Kidney (tissue), 14 donors: ENCODE data around the gene TAF3. TPM values are rescaled to one million over a fixed set of nuclear protein-coding genes. Genes with fewer than 3 reads are reported as not detected.

Source experiments
- DNase-seq, 5 donors: peaks; one replicate each; pipeline ENCODE4 v3.0.0-alpha.2; 2013 to 2020
- FAIRE-seq: peaks from 2 replicates; lab custom pipeline; 2012; peaks lifted over from hg19 to GRCh38; lab: Jason Lieb, UNC
- H3K27ac ChIP-seq, 2 donors: one replicate each; pipeline ENCODE4 v1.7.0; 2013; ENCODE audit warnings: low read depth in 2 of 2, low read length in 2 of 2, inconsistent platforms in 1 of 2
- H3K27me3 ChIP-seq: one replicate; pipeline ENCODE4 v1.7.1; 2013; ENCODE audit warnings: low read length, inconsistent platforms; ENCODE audit not compliant: control insufficient read depth, insufficient read depth
- H3K36me3 ChIP-seq, 3 donors: one replicate each; pipeline versions ENCODE4 v1.7.0 to v1.7.1; 2013; ENCODE audit warnings: low read length in 3 of 3, control low read depth in 1 of 3, inconsistent platforms in 1 of 3; ENCODE audit not compliant: insufficient read depth in 3 of 3, control insufficient read depth in 2 of 3
- H3K4me1 ChIP-seq, 3 donors: one replicate each; pipeline versions ENCODE4 v1.7.0 to v1.7.1; 2013; ENCODE audit warnings: low read length in 3 of 3, inconsistent platforms in 1 of 3, low read depth in 1 of 3; ENCODE audit not compliant: control insufficient read depth in 2 of 3, insufficient read depth in 2 of 3
- H3K4me3 ChIP-seq, 3 donors: one replicate each; pipeline versions ENCODE4 v1.7.0 to v1.8.1; 2013; ENCODE audit warnings: low read length in 3 of 3, control low read depth in 1 of 3, inconsistent platforms in 1 of 3
- H3K9ac ChIP-seq, 3 donors: one replicate each; pipeline versions ENCODE4 v1.7.0 to v1.7.1; 2013; ENCODE audit warnings: low read length in 3 of 3, control low read depth in 1 of 3, inconsistent platforms in 1 of 3
- H3K9me3 ChIP-seq, 3 donors: one replicate each; pipeline versions ENCODE4 v1.7.0 to v1.7.1; 2013; ENCODE audit warnings: low read length in 3 of 3, control low read depth in 1 of 3, inconsistent platforms in 1 of 3; ENCODE audit not compliant: control insufficient read depth in 2 of 3, insufficient read depth in 1 of 3
- intact Hi-C: fragments of 100-400 bp; cut with DNase I; formaldehyde crosslinking; loops from one replicate; pipeline ENCODE4 v1.11.1; 2022
- polyA plus RNA-seq: library from polyadenylated mRNA; stranded (reverse); fragments of 350-450 nt; fragmentation: Illumina TruSeq; extraction: RNeasy Lipid Tissue Mini Kit (QIAGEN cat#74804); gene quantifications from one replicate; pipeline ENCODE4 v1.2.3, GENCODE V29; 2014; ENCODE audit warnings: low read depth, low replicate concordance; ENCODE audit not compliant: insufficient read depth
- total RNA-seq: library from RNA; stranded (reverse); fragmentation: NEBNext Ultra II Directional; extraction: Animal tissue kit (Norgen Biotek cat#: 25700); gene quantifications from one replicate; pipeline ENCODE4 v1.2.1, GENCODE V29; 2021
- TF ChIP-seq, protein P1 (sequence below): IDR thresholded peaks from 3 replicates; pipeline ENCODE4 v1.5.1; 2012; ENCODE audit warnings: mild to moderate bottlenecking, moderate library complexity, borderline replicate concordance; ENCODE audit not compliant: insufficient read depth; ENCODE audit errors: extremely low read depth
- donor health status: control.
- donor health status: control.
- donor health status: control.
- donor health status: control.
- donor health status: control.
- donor health status: DM: yes; HTN: yes; CAD: no.
- donor health status: Normal renal cell carcinoma (clear cell type).

TAF3 gene
- total and polyA plus RNA-seq, 2 donors from 2014 or later = 4.0 to 8.7 TPM

DNA sequence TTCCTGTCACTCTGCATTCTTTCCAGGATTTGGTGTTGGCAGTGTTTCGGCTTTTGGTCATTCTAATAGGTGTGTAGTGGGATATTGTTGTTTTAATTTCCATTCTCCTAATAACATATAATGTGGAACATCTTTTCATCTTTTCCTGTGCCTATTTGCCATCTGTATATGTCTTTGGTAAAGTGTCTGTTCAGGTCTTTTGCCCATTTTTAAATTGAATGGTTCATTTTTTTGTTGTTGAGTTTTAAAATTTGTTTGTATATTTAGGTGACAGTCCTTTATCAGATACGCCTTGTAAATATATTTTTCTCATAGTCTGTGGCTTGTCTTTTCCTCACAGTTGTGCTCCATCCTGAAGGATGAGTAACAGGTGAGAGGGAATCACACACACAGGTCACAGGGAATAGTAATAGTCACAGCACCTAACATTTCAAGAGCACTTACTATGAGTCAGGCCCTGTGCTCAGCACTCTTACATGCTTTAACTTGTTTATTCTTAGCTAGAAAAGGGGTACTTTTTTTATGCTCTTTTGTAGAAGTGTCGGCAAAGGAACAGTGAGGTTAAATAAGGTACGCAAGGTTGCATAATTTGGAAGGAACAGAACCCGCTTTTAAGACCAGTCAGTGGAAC lies 119.1 kb downstream of the TAF3 start:
- intact Hi-C loops = no loop called here
- FAIRE-seq (no peak), DNase-seq (no peak)
- Histone ChIP-seq H3K4me3 (no peak overlapping the region), H3K27ac (no peak overlapping the region), H3K9ac (no peak overlapping the region), H3K4me1 (no peaks in the 10 kb centered on the region), H3K9me3 (peaks cover 0 to 5% (median 0%) of the 10 kb centered on the region in 3 donors), H3K36me3 (no peaks in the 10 kb centered on the region), H3K27me3 (no peaks in the 10 kb centered on the region)
- TF ChIP-seq, protein P1, sequence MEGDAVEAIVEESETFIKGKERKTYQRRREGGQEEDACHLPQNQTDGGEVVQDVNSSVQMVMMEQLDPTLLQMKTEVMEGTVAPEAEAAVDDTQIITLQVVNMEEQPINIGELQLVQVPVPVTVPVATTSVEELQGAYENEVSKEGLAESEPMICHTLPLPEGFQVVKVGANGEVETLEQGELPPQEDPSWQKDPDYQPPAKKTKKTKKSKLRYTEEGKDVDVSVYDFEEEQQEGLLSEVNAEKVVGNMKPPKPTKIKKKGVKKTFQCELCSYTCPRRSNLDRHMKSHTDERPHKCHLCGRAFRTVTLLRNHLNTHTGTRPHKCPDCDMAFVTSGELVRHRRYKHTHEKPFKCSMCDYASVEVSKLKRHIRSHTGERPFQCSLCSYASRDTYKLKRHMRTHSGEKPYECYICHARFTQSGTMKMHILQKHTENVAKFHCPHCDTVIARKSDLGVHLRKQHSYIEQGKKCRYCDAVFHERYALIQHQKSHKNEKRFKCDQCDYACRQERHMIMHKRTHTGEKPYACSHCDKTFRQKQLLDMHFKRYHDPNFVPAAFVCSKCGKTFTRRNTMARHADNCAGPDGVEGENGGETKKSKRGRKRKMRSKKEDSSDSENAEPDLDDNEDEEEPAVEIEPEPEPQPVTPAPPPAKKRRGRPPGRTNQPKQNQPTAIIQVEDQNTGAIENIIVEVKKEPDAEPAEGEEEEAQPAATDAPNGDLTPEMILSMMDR = no peak

DNA sequence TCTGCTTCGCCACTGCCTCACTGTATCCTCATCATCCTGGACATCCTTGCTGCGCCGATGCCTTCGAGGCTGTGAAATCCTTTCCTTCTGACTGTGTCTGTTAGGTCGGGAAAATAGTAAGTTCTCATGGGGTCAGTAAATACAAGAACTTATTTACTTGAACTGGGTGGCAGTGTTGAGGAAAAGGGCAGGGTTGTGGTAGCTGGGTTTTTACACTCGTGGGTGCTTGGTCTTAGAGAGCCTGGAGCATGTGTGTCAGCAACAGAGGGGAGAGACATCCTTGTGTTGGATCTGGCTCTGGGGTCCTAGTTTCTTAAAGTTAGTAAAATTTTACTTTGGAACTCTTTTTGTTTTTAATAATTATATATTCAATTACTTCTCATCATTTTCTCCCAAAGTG lies 123.3 kb downstream of the TAF3 start:
- DNase-seq (no peak), FAIRE-seq (no peak)
- H3K27me3 ChIP-seq = no peaks in the 10 kb centered on the region
- intact Hi-C loops = no loop called here
- H3K4me1 ChIP-seq = no peaks in the 10 kb centered on the region
- no peak overlapping the region for H3K4me3 ChIP-seq
- peaks cover 0 to 5% (median 0%) of the 10 kb centered on the region in 3 donors for H3K9me3 ChIP-seq
- no peak overlapping the region for H3K27ac ChIP-seq
- no peaks in the 10 kb centered on the region for H3K36me3 ChIP-seq
- TF ChIP-seq, protein P1 = no peak
- H3K9ac ChIP-seq = no peak overlapping the region

DNA sequence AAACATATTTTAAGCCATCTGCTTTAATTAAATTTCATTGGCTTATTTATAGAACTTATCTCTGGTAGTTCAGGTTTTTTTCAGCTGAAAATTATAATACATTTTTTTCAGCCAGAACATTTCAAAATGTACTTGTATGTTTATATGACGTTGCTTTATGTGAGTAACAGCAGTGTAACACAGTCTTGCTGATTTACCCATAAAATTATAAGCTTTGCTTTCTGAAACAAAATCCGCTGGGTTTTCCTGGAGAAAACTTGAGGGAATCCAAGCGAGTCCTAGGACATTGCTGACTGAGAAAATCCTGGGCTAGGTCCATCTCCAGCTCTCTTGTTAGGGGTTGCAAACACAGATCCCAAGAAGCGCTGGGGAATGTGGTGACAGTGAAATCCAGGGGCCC lies 124.0 kb downstream of the TAF3 start:
- Histone ChIP-seq H3K9me3 (peaks cover 0 to 5% (median 0%) of the 10 kb centered on the region in 3 donors), H3K27me3 (no peaks in the 10 kb centered on the region), H3K36me3 (no peaks in the 10 kb centered on the region), H3K4me1 (no peaks in the 10 kb centered on the region), H3K27ac (no peak overlapping the region), H3K9ac (no peak overlapping the region), H3K4me3 (no peak overlapping the region)
- FAIRE-seq (no peak), DNase-seq (no peak)
- intact Hi-C loops = no loop called here
- TF ChIP-seq, protein P1 = no peak

DNA sequence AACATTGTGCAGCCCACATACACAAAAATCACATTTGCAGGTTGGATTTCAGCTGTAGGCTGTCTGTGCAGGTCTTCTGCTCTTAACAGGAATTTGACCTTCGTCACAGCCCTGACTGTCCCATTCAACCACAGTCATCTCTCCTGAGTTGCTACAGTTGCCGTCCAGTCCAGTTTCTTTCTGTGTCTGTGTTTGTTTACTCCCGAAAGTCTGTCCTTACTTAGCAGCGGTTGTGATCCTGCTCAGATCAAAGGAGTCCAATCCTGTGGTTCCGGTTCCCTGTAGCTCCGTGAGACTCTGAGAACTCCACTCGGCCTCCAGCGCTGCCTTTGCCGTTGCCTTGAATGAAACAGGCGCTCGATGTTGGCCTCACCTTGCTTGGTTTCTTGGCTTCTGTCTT lies 124.6 kb downstream of the TAF3 start:
- no peak overlapping the region for H3K9ac ChIP-seq
- no peak overlapping the region for H3K27ac ChIP-seq
- H3K9me3 ChIP-seq = peaks cover 0 to 5% (median 0%) of the 10 kb centered on the region in 3 donors
- H3K4me1 ChIP-seq = no peaks in the 10 kb centered on the region
- no peak for FAIRE-seq
- DNase-seq = no peak
- no peaks in the 10 kb centered on the region for H3K27me3 ChIP-seq
- no peaks in the 10 kb centered on the region for H3K36me3 ChIP-seq
- no peak overlapping the region for H3K4me3 ChIP-seq
- intact Hi-C loops = no loop called here
- TF ChIP-seq, protein P1 = no peak
